GM21529 (cell line): Measurements from ENCODE around the gene RRP9.

Experiments used
- ATAC-seq: cut with Tn5 transposase; IDR thresholded peaks from one replicate; pipeline ENCODE4 v1.9.1; 2021; ENCODE audit not compliant: unreplicated experiment

Gene RRP9

GRCh38 chr3:51974277-51974962 lies 32.7 kb upstream of the RRP9 start:
- ATAC-seq = no peak

GRCh38 chr3:51971350-51971749 lies 29.6 kb upstream of the RRP9 start:
- ATAC-seq = no peak

- no peak for ATAC-seq
Measured at GRCh38 chr3:51970606-51971300, 29.0 kb upstream of the RRP9 start.

- no peak for ATAC-seq
Measured at GRCh38 chr3:51969841-51970240, 28.1 kb upstream of the RRP9 start.

GRCh38 chr3:51968883-51969678 lies 27.4 kb upstream of the RRP9 start:
- ATAC-seq = no peak

- ATAC-seq = no peak
Measured at GRCh38 chr3:51968170-51968775, 26.6 kb upstream of the RRP9 start.

- peak; percentile 51 for ATAC-seq
Measured at GRCh38 chr3:51967384-51968169, 25.9 kb upstream of the RRP9 start, which contains the start of gene PCBP4. Gene PCBP4 (minus strand): TSS chr3:51967454. CDS start chr3:51961240, 6,214 bp downstream.

GRCh38 chr3:51966922-51967383 lies 25.2 kb upstream of the RRP9 start:
- peak; percentile 8 for ATAC-seq

GRCh38 chr3:51966486-51966885 lies 24.8 kb upstream of the RRP9 start:
- ATAC-seq = no peak

- no peak for ATAC-seq
Measured at GRCh38 chr3:51966016-51966415, 24.3 kb upstream of the RRP9 start.

GRCh38 chr3:51964521-51964920 lies 22.8 kb upstream of the RRP9 start:
- ATAC-seq = no peak

- no peak for ATAC-seq
Measured at GRCh38 chr3:51963951-51964451, 22.3 kb upstream of the RRP9 start.

- ATAC-seq = no peak
Measured at GRCh38 chr3:51962854-51963530, 21.3 kb upstream of the RRP9 start.

GRCh38 chr3:51961602-51962569 lies 20.2 kb upstream of the RRP9 start:
- ATAC-seq = no peak

GRCh38 chr3:51961011-51961410 lies 19.3 kb upstream of the RRP9 start:
- no peak for ATAC-seq

- no peak for ATAC-seq
Measured at GRCh38 chr3:51960386-51960785, 18.7 kb upstream of the RRP9 start.

GRCh38 chr3:51959651-51960050 lies 17.9 kb upstream of the RRP9 start:
- ATAC-seq = no peak
